HCT116 (cell line): ENCODE measurements around the gene INPP1. TPM values are rescaled to one million over a fixed set of nuclear protein-coding genes. Genes with fewer than 3 reads are reported as not detected.

Experiments
- ATAC-seq: fragments of 200-7000 bp; cut with Tn5 transposase; 2 replicates; pipeline ENCODE4 v1.9.1; 2020; ENCODE audit warnings: mild to moderate bottlenecking, moderate library complexity
- BruUV-seq: library from RNA; stranded (reverse); fragments of 400-500 nt; replicated peaks from 2 replicates; lab custom pipeline; 2021; lab: Mats Ljungman, UMichigan
- CTCF ChIA-PET: fragments of 300-600 bp; sonication (Branson Sonifier 250); formaldehyde crosslinking; loops from one replicate; lab custom pipeline; 2021; ENCODE audit warnings: antibody characterized with exemption; lab: Charles Lee
- POLR2A ChIA-PET: fragments of 300-600, 350-600 bp; sonication (Branson Sonifier 250); formaldehyde crosslinking; loops from one replicate; lab custom pipeline; 2021; ENCODE audit warnings: antibody characterized with exemption; lab: Charles Lee
- RAD21 ChIA-PET, 2 experiments: fragments of 300-600 bp; sonication (Branson Sonifier 250); formaldehyde crosslinking; loops; one replicate each; lab custom pipeline; 2023; ENCODE audit warnings: low total read pairs in 2 of 2; ENCODE audit not compliant: uncharacterized antibody in 2 of 2, unreplicated experiment in 2 of 2, low non-redundant PET in 1 of 2; lab: Charles Lee
- DNase-seq: peaks from one replicate; pipeline ENCODE4 v3.0.0-alpha.2; 2010; ENCODE audit warnings: low read depth, low spot score
- H2AFZ ChIP-seq: fragments of 200-600 bp; shearing (Covaris generic), sonication (generic); 2 replicates; pipeline ENCODE4 v1.6.1; 2017; ENCODE audit warnings: low read depth, mixed run types, mixed read lengths, antibody characterized with exemption, low read length; ENCODE audit not compliant: poor library complexity, severe bottlenecking
- H3K27ac ChIP-seq: 2 replicates; pipeline ENCODE4 v1.5.1; 2012; ENCODE audit warnings: low read depth, low read length
- H3K27me3 ChIP-seq: fragments of 200-600 bp; sonication (generic); 2 replicates; pipeline ENCODE4 v1.6.1; 2016; ENCODE audit warnings: mixed run types, low read length, mixed read lengths; ENCODE audit not compliant: insufficient read depth
- H3K36me3 ChIP-seq, 2 experiments: fragments of 200-500 bp in 1 of 2; fragments of 200-600 bp in 1 of 2; sonication (Bioruptor generic) in 1 of 2; sonication (generic) in 1 of 2; 2 replicates each; pipeline versions ENCODE4 v1.5.1 to v1.6.1; 2014 to 2016; ENCODE audit warnings: low read length in 2 of 2, inconsistent platforms in 1 of 2, mixed read lengths in 1 of 2, mixed run types in 1 of 2; ENCODE audit not compliant: insufficient read depth in 2 of 2, control insufficient read depth in 1 of 2
- H3K4me1 ChIP-seq, 2 experiments: fragments of 200-600 bp in 1 of 2; sonication (generic) in 1 of 2; 2 replicates each; pipeline versions ENCODE4 v1.5.1 to v1.6.1; 2012 to 2017; ENCODE audit warnings: low read length in 2 of 2, inconsistent platforms in 1 of 2, mild to moderate bottlenecking in 1 of 2, mixed read lengths in 1 of 2, mixed run types in 1 of 2, moderate library complexity in 1 of 2; ENCODE audit not compliant: insufficient read depth in 2 of 2, control insufficient read depth in 1 of 2
- H3K4me2 ChIP-seq: fragments of 200-600 bp; sonication (generic); 2 replicates; pipeline ENCODE4 v1.6.1; 2017; ENCODE audit warnings: mixed run types, low read length, mixed read lengths
- H3K4me3 ChIP-seq, 2 experiments: fragments of 200-600 bp in 1 of 2; sonication (generic) in 1 of 2; replicated peaks in 1 of 2; 2 replicates each; pipeline ENCODE4 v1.5.1; 2011 to 2016; ENCODE audit warnings: low read length in 2 of 2, control low read depth in 1 of 2, low read depth in 1 of 2, mild to moderate bottlenecking in 1 of 2, mixed read lengths in 1 of 2, mixed run types in 1 of 2
- H3K79me2 ChIP-seq: fragments of 200-600 bp; sonication (generic); 2 replicates; pipeline ENCODE4 v1.6.1; 2017; ENCODE audit warnings: mild to moderate bottlenecking, mixed run types, low read length, moderate library complexity, mixed read lengths; ENCODE audit not compliant: insufficient read depth
- H3K9ac ChIP-seq: fragments of 200-600 bp; sonication (generic); 2 replicates; pipeline ENCODE4 v1.6.1; 2016; ENCODE audit warnings: low read length, mixed read lengths
- H3K9me2 ChIP-seq: fragments of 200-600 bp; sonication (generic), shearing (Covaris generic); 2 replicates; pipeline ENCODE4 v1.6.1; 2017; ENCODE audit warnings: mixed run types, mild to moderate bottlenecking, moderate library complexity; ENCODE audit not compliant: insufficient read depth
- H3K9me3 ChIP-seq, 2 experiments: fragments of 200-500 bp in 1 of 2; fragments of 200-600 bp in 1 of 2; sonication (Bioruptor generic) in 1 of 2; sonication (generic) in 1 of 2; 2 replicates each; pipeline ENCODE4 v1.6.1; 2014 to 2017; ENCODE audit warnings: low read length in 2 of 2, mixed read lengths in 2 of 2, inconsistent platforms in 1 of 2, low read depth in 1 of 2, mild to moderate bottlenecking in 1 of 2, mixed run types in 1 of 2, moderate library complexity in 1 of 2; ENCODE audit not compliant: control insufficient read depth in 1 of 2, insufficient read depth in 1 of 2
- H4K20me1 ChIP-seq: fragments of 200-600 bp; sonication (generic), shearing (Covaris generic); 2 replicates; pipeline ENCODE4 v1.6.1; 2017; ENCODE audit warnings: mixed run types, mild to moderate bottlenecking, moderate library complexity; ENCODE audit not compliant: insufficient read depth
- CBX3 ChIP-seq: IDR thresholded peaks from 2 replicates; pipeline ENCODE4 v1.6.1; 2012; ENCODE audit warnings: low read depth
- CEBPB ChIP-seq: IDR thresholded peaks from 2 replicates; pipeline ENCODE4 v1.6.1; 2012; ENCODE audit warnings: low read depth
- CTCF ChIP-seq, 3 experiments: fragments of 200-600 bp in 1 of 3; sonication (generic) in 1 of 3; IDR thresholded peaks in 2 of 3; conservative IDR thresholded peaks in 1 of 3; 2 replicates each; pipeline ENCODE4 v1.5.1; 2012 to 2017; ENCODE audit warnings: low read depth in 2 of 3, low read length in 2 of 3, antibody characterized with exemption in 1 of 3, borderline replicate concordance in 1 of 3, control low read depth in 1 of 3, mild to moderate bottlenecking in 1 of 3, mixed read lengths in 1 of 3, mixed run types in 1 of 3, moderate library complexity in 1 of 3; ENCODE audit not compliant: insufficient read depth in 1 of 3
- EGR1 ChIP-seq: IDR thresholded peaks from 2 replicates; pipeline ENCODE4 v1.6.1; 2012; ENCODE audit warnings: low read depth
- ELF1 ChIP-seq: IDR thresholded peaks from 2 replicates; pipeline ENCODE4 v1.6.1; 2012; ENCODE audit warnings: low read depth, borderline replicate concordance
- EZH2 ChIP-seq: fragments of 200-600 bp; sonication (generic); IDR thresholded peaks from 2 replicates; pipeline ENCODE4 v1.6.1; 2017; ENCODE audit warnings: antibody characterized with exemption, mixed run types
- EZH2phosphoT487 ChIP-seq: fragments of 200-600 bp; IDR thresholded peaks from 2 replicates; pipeline ENCODE4 v1.6.1; 2018; ENCODE audit warnings: antibody characterized with exemption, borderline replicate concordance
- FOSL1 ChIP-seq: IDR thresholded peaks from 2 replicates; pipeline ENCODE4 v1.6.1; 2012; ENCODE audit warnings: low read depth
- JUND ChIP-seq: IDR thresholded peaks from 2 replicates; pipeline ENCODE4 v1.6.1; 2012
- MAX ChIP-seq: IDR thresholded peaks from 2 replicates; pipeline ENCODE4 v1.6.1; 2012
- POLR2AphosphoS5 ChIP-seq: IDR thresholded peaks from 2 replicates; pipeline ENCODE4 v1.6.1; 2011; ENCODE audit warnings: mild to moderate bottlenecking, low read depth, low read length, moderate library complexity
- RAD21 ChIP-seq: IDR thresholded peaks from 2 replicates; pipeline ENCODE4 v1.6.1; 2012; ENCODE audit warnings: low read depth, mild to moderate bottlenecking
- REST ChIP-seq: IDR thresholded peaks from 2 replicates; pipeline ENCODE4 v1.6.1; 2012; ENCODE audit warnings: low read depth
- SIN3A ChIP-seq: IDR thresholded peaks from 2 replicates; pipeline ENCODE4 v1.6.1; 2012; ENCODE audit warnings: low read depth
- SP1 ChIP-seq: IDR thresholded peaks from 2 replicates; pipeline ENCODE4 v1.6.1; 2012; ENCODE audit warnings: low read depth
- SRF ChIP-seq: IDR thresholded peaks from 2 replicates; pipeline ENCODE4 v1.6.1; 2012; ENCODE audit warnings: low read depth
- YY1 ChIP-seq: IDR thresholded peaks from 2 replicates; pipeline ENCODE4 v1.6.1; 2011; ENCODE audit warnings: low read length, low read depth, moderate library complexity, mild to moderate bottlenecking; ENCODE audit not compliant: insufficient replicate concordance; ENCODE audit errors: extremely low read depth
- ZBTB33 ChIP-seq: IDR thresholded peaks from 2 replicates; pipeline ENCODE4 v1.6.1; 2011; ENCODE audit warnings: mild to moderate bottlenecking, low read length, moderate library complexity; ENCODE audit not compliant: insufficient replicate concordance; ENCODE audit errors: extremely low read depth
- ZFX ChIP-seq: fragments of 450-650 bp; IDR thresholded peaks from 2 replicates; pipeline ENCODE4 v1.6.1; 2017
- ZNF274 ChIP-seq: fragments of 200-500 bp; sonication (Bioruptor generic); IDR thresholded peaks from 2 replicates; pipeline ENCODE4 v1.6.1; 2014; ENCODE audit warnings: mild to moderate bottlenecking, low read depth, low read length, inconsistent platforms
- intact Hi-C: fragments of 100-400 bp; cut with micrococcal nuclease; formaldehyde crosslinking; loops from 2 replicates; pipeline ENCODE4 v1.10.0; 2022
- total RNA-seq: library from RNA; stranded (reverse); gene quantifications from one replicate; pipeline ENCODE4 v1.2.1, GENCODE V29; 2021; ENCODE audit not compliant: unreplicated experiment

Gene INPP1
- total RNA-seq, 1 experiment from 2014 or later = 19.6 TPM

GRCh38 chr2:190351955-190352354, 8.6 kb downstream of the INPP1 start:
- TF ChIP-seq SRF (no peak), CEBPB (no peak), SP1 (no peak), ELF1 (no peak), CTCF (IDR thresholded peaks at IDR 0.05 in 2 of 3, conservative IDR thresholded peaks at IDR 0.05 in 1 of 3; ENCODE audit: borderline replicate concordance in 1 of 3, insufficient read depth in 1 of 3, low read depth in 2 of 3, low read length in 2 of 3) (no peak), ZNF274 (no peak), ZFX (no peak), RAD21 (no peak), EGR1 (no peak), JUND (no peak), MAX (no peak), EZH2 (no peak), EZH2phosphoT487 (no peak), ZBTB33 (no peak), CBX3 (no peak), SIN3A (no peak), YY1 (no peak), POLR2AphosphoS5 (no peak), FOSL1 (no peak), REST (no peak)
- Histone ChIP-seq H3K4me3 (no peak overlapping the region), H4K20me1 (peaks cover 4% of the 10 kb centered on the region; the same call in 1 of the 2 replicates), H3K27me3 (no peaks in the 10 kb centered on the region), H3K36me3 (no peaks in the 10 kb centered on the region), H3K9ac (no peak overlapping the region), H3K27ac (no peak overlapping the region), H3K79me2 (no peaks in the 10 kb centered on the region; the same call in none of the 2 replicates), H2AFZ (no peak overlapping the region), H3K4me2 (no peak overlapping the region), H3K9me2 (no peaks in the 10 kb centered on the region), H3K9me3 (no peaks in the 10 kb centered on the region), H3K4me1 (peaks cover 0 to 10% of the 10 kb centered on the region in 2 experiments; a peak in 1 of 4 replicates)
- DNase-seq (no peak), ATAC-seq (no peak)
- no TSS peak for BruUV-seq
- RAD21 ChIA-PET = no interaction called here
- POLR2A ChIA-PET = no interaction called here
- intact Hi-C loops = no loop called here
- CTCF ChIA-PET = interaction anchor here (1.6 kb wide), 1 partner anchor 9 kb away, joined by 3 read pairs; no protein-coding TSS in a partner anchor
